Right ventricle myocardium inferior (tissue), 1 donor: ENCODE results near the gene PITPNM3. TPM values are rescaled to one million over a fixed set of nuclear protein-coding genes. Genes with fewer than 3 reads are reported as not detected.

ENCODE experiments used
- ATAC-seq: fragments of 200-7000 bp; cut with Tn5 transposase; one replicate; pipeline ENCODE4 v1.9.1; 2020; ENCODE audit warnings: mild to moderate bottlenecking, moderate library complexity
- DNase-seq: peaks from one replicate; pipeline ENCODE4 v3.0.0; 2021; ENCODE audit errors: missing footprints
- intact Hi-C: fragments of 100-400 bp; cut with DNase I; formaldehyde crosslinking; loops from one replicate; pipeline ENCODE4 v1.11.0; 2022
- total RNA-seq: library from RNA; stranded (reverse); fragmentation: NEBNext Ultra II Directional; extraction: Animal tissue kit (Norgen Biotek cat#: 25700); gene quantifications from one replicate; pipeline ENCODE4 v1.2.1, GENCODE V29; 2021
- donor health status: DM: no; HTN: yes; CAD: no; lungs with severe emphysema.

The PITPNM3 gene
- total RNA-seq, 1 donor from 2014 or later = 0.46 TPM

GRCh38 chr17:6536053-6536452, 20.3 kb downstream of the PITPNM3 start:
- DNase-seq (no peak), ATAC-seq (no peak)
- intact Hi-C loops = no loop called here

DNA sequence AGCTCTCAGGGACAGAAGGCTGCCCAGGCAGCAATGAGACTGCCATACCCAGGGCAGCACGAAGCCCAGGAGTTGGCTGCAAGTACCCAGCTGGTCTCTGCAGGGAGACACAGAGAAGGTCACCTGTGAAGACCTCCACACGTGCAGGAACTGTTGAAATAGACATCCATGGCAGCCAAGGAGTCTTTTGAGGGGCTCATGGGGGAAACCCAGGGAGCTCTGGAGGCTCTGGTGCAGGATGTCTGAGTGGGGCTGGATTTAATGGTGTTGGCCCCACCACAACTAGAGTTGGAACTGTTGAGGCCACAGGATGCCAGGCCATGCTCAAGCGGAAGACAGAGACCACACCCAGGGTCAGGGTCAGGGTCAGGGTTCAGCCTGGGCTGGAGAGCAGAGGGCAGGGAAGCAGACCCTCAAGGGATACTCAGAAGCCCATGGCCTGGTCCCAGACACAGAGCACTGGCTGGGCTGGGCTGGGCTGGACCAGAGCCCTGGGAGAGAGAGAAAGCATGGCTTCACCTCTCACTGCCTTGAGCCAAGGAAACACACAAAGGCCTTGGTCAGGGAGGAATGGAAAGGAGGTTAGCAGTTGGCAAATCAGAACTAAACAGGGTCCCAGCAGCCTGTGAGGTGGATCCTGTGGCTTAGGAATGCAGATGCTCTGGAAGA, 21.4 kb downstream of the PITPNM3 start:
- no peak for DNase-seq
- intact Hi-C loops = no loop called here
- ATAC-seq = no peak

DNA sequence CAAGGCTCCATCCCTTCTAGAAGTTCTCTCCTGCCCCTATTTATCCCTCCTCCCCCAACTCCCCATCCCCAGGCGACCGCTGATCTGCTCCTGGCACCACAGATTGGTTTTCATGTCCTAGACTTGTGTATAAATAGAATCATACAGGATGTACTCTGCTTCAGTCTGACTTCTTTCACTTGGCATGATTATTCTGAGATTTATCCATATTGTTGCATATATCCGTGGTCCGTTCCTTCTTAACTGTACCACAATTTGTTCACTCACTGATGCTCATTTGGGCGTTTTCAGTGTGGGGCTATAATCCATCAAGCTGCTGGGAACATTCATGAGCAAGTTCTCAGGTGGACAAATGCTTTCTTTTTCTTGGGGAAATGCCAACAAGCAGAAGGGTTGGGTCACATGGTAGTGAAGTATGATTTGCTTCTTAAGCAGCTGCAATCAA, 23.9 kb downstream of the PITPNM3 start:
- DNase-seq (no peak), ATAC-seq (no peak)
- intact Hi-C loops = no loop called here

GRCh38 chr17:6531575-6531974, 24.8 kb downstream of the PITPNM3 start:
- no peak for ATAC-seq
- intact Hi-C loops = no loop called here
- no peak for DNase-seq

DNA sequence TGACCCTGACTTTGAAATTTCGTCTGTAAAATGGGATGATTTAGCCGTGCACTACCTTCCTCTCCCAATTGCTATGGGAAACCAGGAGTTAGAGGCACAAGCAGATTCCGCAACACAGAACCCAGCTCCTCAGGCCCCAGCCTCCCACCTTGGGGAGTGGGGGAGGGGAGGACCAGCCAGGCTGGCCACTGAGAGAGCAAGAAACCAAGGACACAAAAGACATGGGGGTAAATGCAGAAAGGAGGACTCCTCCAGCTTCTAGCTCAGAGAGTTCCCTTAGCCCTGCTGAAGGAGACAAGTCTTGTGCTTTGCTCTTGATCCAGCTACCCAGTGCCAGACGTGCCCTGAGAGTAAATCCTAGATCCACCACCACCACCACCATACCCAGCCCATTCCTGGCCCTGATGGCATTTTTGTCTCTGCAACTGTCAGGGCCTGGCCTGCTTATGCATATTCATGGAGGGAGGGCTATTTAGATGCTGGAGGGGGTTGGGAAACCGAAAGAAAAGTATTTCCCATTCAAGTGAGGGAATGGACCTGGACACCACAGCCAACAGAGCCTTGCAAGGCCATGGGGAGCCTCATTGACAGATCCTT, 25.9 kb downstream of the PITPNM3 start:
- intact Hi-C loops = no loop called here
- no peak for ATAC-seq
- DNase-seq = no peak

DNA sequence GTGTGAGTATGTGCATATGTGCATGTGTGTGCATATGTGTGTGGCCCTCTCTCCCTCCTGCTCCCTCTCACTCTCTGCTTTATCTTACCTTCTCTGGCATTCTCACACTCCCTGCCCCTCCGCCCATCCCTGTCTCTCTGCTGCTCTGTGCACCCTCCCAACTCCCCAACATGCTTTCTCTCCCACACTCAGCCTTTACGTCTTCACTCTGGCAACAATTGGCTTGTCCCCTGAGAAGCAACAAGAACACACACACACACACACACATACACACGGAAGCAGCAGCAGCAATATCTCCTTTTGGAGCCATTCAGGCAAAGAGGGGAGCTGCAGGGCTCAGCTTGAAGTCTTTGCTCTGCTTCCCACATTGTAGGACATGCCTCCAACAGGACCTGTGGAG, 27.8 kb downstream of the PITPNM3 start:
- ATAC-seq (no peak), DNase-seq (no peak)
- intact Hi-C loops = no loop called here

DNA sequence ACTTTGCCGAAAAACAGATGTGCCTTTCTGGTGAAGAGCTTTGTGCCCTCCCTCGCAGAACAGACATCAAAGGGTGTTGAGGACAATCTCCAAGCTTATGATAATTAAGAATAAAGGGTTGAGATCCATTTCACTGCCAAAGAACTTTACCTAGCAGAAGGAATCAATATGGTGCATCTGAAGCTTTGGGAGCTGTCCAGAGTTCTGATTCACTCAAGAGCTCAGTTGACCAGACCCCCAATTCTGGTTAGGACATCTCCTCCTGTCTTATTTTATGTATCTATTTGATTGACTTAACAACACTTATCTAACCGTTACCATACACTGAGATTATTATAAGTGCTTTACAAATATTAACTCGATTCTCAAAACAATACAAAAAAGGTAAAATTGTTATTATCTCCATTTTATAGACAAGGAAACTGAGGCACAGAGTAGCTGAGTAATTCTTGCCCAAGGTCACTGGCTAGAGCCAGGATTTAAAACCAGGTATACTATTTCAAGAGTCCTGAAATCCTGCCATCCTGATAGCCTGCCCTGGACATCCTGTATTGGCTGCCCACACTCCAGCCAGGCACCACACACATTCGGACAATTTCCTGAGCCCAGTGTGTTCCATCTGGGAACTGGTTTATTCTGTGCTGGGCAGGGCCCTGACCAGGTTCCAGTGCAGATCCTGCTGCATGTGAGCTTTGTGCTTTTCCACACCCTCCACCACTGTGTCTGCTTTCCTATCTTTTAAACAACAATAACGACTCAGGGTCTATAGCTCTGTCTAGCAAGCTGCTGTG, 29.8 kb downstream of the PITPNM3 start:
- ATAC-seq (no peak), DNase-seq (no peak)
- intact Hi-C loops = no loop called here

- DNase-seq (no peak), ATAC-seq (no peak)
- intact Hi-C loops = no loop called here
These were observed 30.6 kb downstream of the PITPNM3 start for GRCh38 chr17:6525731-6526130.

DNA sequence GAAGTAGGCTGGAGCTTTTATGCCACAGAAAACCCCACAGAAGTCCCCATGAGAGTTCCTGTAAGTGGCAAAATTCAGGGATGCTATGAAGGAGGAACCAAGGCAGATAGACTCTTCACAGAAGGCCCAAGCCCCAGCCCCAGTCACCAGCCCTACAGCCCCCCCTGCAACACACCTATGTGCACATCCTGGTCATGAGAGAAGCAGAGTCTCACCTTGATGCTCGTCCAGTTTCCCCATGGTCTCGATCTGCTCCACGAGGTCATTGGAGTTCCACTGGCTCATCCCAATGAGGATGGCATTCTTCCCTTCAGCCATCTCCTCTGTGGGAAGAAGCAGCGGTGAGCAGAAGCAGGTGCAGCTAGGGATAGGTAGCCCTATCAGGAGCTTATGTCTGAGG, 31.2 kb downstream of the PITPNM3 start:
- ATAC-seq = no peak
- intact Hi-C loops = no loop called here
- no peak for DNase-seq

DNA sequence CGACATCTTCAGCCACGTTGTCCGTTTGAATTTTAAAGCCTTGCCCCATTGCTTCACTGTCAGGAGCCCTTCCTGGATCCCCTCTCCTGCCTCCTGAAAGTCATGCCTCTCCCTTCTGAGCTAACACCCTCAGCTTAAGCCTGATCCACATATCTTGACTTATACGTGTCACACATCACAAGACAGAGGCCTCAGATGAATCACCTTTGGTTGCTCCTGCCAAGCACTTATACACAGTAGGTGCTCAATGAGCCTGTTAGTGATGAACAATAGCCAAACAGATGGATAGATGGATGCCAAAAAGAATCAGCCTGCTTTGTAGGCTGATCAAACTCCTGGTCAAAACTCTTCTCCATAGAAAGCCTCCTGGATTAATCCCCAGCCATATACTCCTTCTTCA, 31.8 kb downstream of the PITPNM3 start:
- no peak for ATAC-seq
- DNase-seq = no peak
- intact Hi-C loops = no loop called here

GRCh38 chr17:6523809-6524355, 32.5 kb downstream of the PITPNM3 start:
- no peak for ATAC-seq
- intact Hi-C loops = no loop called here
- no peak for DNase-seq

DNA sequence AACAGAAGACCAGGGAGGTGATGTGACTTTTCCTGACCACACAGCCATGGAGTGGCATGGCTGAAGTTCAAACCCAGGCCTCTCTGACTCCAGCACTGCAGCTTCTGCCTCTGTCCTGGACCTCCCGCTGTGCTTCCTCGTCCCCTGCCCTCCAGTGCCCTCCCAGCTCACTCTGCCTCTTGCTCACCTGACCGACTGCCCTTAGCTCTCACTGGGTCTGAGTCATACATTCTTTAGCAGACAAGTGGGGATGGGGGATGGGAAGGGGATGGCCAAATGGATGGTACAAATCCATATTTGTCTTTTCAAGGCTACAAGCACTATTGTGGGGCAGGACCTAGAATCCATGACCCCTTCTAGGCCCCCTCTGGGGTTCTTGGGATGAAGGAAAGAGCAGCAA, 33.0 kb downstream of the PITPNM3 start:
- ATAC-seq = no peak
- no peak for DNase-seq
- intact Hi-C loops = no loop called here

GRCh38 chr17:6521586-6521985, 34.8 kb downstream of the PITPNM3 start:
- no peak for DNase-seq
- intact Hi-C loops = no loop called here
- ATAC-seq = no peak

DNA sequence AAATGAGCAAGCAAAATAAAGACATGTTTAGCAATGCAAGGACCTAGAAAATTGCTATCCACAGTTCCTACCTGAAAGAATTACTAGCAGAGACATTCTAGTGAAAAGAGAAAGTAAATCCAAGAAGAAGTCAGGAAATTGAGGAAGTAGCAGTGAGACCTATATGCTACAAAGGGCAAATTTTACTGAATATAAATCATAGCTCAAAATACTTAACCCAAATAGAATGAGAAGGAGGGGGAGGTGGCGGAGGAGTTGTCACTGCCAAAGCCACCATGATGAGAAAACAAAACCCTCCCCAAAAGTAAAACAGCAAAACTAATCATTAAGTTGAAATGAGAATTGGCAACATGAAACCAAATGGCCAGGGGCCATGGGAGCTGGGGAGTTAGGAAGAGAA, 39.3 kb downstream of the PITPNM3 start:
- no peak for DNase-seq
- intact Hi-C loops = no loop called here
- ATAC-seq = no peak

DNA sequence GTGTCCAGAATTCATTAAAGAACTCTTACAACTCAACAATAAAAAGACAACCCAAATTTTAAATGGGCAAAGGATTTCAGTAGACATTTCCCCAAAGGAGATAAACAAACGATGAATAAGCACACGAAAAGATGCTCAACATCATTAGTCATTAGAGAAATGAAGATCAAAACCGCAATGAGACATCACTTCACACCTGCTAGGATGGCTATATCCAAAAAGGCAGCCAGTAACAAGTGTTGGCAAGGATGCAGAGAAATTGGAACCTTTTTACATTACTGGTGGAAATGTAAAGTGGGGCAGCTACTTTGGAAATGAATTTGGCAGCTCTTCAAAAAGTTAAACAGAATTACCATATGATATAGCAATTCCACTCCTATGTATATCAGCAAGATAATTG, 42.0 kb downstream of the PITPNM3 start:
- ATAC-seq (no peak), DNase-seq (no peak)
- intact Hi-C loops = no loop called here

DNA sequence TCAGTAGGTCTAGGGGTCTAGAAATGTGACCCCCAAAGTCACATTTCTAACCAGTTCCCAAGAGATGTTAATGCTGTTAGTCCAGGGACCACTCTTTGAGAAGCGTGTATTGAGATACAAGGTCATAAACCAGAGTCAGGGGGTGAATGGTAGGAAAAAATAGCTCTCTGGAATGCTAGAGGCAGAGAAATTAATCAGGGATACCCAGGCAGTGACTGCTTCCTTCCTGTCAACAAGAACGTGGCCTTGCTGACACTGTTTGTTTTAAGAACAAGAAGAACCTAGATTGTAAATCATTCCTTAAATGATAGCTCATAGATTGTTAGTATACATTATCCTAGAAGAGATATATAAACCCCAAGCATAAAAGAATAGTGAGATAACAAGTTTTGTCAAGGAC, 43.8 kb downstream of the PITPNM3 start:
- intact Hi-C loops = no loop called here
- DNase-seq = no peak

GRCh38 chr17:6510321-6510977, 45.9 kb downstream of the PITPNM3 start:
- intact Hi-C loops = no loop called here
- DNase-seq (no peak), ATAC-seq (no peak)

More for the DNA sequence above, 43.8 kb downstream of the PITPNM3 start:
- no peak for ATAC-seq

GRCh38 chr17:6509921-6510320, 46.4 kb downstream of the PITPNM3 start:
- no peak for ATAC-seq
- intact Hi-C loops = no loop called here
- DNase-seq = no peak

DNA sequence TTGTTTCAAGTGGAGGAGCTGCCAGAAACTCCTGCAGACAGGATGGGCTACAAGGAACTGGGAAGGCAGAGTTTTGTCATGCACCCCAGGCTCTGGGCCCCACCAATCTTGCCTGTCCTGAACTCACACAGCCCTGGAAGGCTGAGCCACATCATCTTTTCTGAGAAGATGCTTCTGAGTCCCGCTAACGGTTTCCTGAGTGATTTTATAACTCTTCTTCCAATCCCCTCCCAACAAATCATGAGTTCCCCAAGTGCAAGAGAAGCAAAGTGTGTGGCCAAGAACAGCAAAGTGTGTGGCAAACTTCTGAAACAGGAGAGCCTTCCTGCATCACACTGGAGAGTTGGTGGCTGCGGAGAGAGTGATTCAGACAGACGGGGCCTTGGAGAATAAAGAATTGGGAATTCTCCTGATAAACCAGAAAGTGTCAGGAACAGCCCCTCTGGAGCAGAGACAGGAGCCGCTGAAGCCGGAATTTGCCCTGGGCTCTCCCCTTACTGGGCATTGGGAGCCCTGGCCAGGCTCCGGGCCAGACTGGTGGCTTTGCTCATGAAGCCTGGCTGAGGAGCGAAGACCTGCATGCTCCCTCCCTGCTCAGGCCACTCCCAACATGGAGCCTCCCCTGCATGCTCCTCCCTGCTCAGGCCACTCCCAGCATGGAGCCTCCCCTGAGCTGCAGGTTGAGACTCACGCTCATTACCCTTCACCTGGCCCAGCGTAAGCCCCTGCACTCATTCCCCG, 47.2 kb downstream of the PITPNM3 start:
- ATAC-seq (no peak), DNase-seq (no peak)
- intact Hi-C loops = no loop called here
